GM21528 (cell line): ENCODE measurements around the gene DAPK1.

ENCODE experiments used
- ATAC-seq: cut with Tn5 transposase; IDR thresholded peaks from one replicate; pipeline ENCODE4 v1.9.1; 2021; ENCODE audit warnings: mild to moderate bottlenecking, moderate library complexity; ENCODE audit not compliant: unreplicated experiment, low FRiP score

The DAPK1 gene

DNA sequence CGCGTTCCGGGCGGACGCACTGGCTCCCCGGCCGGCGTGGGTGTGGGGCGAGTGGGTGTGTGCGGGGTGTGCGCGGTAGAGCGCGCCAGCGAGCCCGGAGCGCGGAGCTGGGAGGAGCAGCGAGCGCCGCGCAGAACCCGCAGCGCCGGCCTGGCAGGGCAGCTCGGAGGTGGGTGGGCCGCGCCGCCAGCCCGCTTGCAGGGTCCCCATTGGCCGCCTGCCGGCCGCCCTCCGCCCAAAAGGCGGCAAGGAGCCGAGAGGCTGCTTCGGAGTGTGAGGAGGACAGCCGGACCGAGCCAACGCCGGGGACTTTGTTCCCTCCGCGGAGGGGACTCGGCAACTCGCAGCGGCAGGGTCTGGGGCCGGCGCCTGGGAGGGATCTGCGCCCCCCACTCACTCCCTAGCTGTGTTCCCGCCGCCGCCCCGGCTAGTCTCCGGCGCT lies at the start of gene DAPK1:
Gene DAPK1, plus strand, starts transcription at position 264 of the 442 bp plus-strand sequence. CDS start 1,211 bp downstream, outside the sequence.
- peak; percentile 41 for ATAC-seq

DNA sequence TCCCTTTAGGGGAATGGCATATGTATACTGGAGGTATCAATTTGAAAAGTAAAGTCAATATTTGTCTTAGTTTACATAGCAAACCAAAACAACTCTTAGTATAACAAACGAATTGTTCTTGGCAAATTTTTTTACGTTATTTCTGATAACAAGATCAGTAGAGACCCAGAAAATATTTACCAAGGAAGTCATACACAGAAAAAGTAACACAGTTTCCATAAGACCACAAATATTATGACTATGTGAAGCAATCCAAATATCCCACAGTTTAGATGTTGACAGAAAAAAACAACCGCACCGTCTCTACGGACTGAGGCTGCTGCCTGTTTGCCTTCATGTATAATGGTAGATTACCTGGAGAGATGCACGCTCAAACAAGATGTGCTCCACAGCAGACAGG lies 46.5 kb upstream of the DAPK1 start:
- ATAC-seq: no peak

DNA sequence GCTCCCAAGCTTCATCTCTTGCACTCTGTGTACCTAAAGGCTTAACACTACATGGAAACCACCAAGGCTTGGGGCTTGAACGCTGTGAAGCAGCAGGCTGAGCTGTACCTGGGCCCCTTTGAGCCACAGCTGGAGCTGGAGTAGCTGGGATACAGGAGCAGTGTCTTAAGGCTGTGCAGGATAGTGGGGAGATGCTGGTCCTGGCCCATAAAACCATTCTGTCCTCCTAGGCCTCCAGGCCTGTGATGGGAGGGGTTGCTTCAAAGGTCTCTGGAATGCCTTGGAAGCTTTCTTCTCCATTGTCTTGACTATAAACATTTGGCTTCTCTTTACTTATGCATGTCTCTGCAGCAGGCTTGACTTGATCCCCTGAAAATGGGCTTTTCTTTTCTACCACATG lies 42.3 kb upstream of the DAPK1 start:
- ATAC-seq: no peak

DNA sequence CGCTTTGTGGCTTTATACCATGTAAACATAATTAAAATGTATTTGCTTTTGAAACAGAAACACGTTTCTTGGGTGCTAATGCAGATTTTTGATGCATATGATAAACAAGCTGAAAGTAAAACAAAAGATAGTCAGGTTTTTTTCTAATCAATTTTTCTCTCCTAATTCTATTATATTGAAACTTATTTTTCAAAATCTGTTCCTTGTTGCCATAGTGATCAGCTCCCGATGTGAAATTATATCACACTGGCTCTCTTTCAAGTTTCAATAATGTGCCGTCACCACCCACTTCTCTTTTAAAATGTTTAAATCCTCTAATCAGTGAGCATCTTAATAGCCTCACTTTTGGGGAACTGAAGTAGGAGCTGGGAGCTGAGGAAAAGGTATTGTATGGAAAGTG lies 36.4 kb upstream of the DAPK1 start:
- ATAC-seq: no peak

DNA sequence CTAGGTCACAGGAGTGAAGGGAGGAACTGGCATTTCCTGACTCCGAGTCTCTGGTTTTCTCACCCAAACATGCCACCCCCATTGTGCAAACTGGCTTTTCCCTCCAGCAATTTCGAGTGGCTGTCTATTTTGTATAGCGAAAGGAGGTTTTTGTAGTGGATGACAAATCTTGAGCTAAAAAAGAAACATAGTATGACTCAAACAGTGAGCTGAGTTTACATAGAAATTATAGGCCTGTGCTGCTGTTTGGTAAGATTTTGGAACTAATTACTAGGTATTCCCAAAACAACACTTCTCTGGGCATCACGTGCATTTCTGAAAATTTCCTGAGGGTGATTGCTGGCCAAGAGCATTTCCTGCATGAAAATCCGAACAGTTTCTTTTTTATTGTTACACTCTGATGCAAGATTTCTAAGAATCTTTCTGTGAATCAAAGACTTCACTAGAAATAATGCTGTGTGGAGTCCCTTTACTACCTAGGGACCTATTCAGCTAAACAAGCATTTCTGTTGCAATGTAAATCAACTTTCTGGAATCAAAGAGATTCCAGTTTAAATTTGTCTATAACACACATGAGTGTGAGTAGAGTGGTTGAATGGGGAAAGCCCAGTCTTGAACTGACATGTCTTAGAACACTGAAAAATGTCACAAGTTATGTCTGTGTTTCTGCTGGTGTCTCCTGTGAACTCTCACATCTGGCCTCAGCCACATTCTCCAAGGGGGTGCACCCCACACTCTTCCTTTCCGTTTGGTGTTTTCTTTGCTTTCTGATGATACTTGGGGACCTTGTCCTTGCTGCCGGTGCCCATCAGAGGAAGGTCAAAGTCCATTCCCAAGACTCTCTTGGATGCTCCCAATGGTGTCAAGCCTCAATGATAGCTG lies 33.3 kb upstream of the DAPK1 start:
- peak; percentile 59 for ATAC-seq

DNA sequence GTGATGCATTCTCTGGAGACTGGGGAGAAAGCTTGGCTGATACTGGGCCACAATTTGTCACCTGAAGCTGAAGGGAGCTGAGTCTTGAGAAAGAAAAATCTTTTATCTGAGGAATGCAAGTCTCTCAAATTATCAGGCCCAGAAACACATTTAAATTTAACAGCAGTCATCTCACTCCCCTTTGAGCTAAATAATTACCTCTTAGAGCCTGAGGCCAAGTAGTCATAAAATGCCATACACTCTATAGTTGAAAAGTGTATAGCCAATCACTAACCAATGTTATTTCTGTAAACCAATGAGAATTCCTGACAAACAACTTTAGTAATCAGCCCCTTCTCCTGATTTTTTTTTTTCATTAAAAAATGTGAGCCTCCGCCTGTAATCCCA lies 32.7 kb upstream of the DAPK1 start:
- ATAC-seq: no peak

DNA sequence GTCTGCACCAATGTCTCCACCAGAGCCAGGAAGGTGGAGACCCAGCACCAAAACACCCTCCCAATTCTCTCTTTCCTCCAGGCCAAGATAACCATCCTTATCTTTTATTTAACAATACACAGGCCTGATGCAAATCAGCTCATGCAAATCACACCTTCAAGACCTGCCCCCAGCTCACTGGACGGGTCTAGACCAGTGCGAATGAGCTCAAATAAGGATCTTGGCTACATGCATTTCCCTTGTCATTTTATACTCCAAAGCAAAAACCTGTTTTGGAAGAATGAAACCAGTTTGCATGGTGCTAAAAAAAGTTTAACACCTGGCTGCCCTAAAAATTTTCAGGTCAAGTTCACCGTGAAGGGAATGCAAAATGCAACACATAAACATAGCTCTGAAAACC lies 31.9 kb upstream of the DAPK1 start:
- ATAC-seq: no peak

DNA sequence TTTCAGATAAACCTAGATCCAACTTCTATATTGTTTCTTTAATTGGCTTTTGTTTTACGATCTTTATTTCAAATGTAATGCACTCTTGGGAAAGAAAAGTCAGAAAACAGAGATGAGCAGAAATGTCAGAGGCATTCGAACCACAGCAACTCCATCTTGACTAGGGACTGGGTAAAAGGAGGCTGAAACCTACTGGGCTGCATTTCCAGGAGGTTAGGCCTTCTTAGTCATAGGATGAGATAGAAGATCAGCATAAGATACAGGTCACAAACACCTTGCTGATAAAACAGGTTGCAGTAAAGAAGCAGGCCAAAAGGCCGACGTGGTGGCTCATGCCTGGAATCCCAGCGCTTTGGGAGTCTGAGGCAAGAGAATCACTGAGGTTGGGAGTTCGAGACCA lies 30.5 kb upstream of the DAPK1 start:
- no peak for ATAC-seq

DNA sequence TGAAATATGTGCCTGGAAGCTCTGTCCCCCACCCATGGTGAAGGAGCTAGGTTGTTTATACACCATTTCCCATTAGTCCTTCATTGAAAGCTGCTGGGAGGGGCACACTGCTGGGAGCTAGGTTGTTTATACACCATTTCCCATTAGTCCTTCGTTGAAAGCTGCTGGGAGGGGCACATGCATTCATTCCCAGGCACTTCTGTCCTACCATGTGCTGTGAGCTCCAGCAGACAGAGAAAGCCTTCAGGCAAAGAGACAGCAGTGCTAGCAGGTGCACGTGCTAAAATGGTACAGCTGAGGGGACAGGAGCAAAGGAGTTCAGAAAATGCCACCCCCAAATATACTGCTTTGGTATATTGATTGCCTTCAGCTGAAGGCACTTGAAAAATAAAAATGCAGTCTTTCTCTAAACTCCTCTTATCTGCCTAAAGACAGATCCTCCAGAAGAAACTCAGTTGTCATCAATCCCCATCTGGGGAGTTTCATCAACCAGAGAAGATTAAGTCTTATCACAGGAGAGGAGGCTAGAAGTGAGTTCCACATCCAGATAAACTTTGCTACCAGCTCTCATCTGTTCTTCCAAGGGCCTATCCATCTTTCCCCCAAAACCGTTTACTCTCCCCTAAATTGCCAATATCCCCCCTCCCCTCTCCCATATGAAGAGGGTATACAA lies 27.7 kb upstream of the DAPK1 start:
- ATAC-seq: no peak

DNA sequence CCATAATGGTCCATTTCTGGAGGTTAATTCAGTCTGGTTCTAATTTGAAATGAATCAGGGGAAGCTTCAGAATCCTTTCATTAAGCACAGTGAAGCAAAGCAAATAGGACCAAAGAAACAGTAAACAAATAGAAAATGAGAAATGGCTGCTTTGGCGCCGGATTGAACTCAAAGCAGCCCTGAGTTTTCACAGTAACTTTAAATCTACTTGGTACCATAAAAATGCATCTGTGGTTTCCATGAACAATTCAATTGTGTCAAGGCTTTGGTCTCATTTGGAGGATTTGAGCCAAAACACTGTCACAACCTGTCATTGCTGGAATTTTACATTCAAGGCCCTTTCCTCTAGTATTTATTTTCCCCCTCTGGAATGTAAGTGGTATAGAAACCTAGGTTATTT lies 25.9 kb upstream of the DAPK1 start:
- ATAC-seq: no peak

DNA sequence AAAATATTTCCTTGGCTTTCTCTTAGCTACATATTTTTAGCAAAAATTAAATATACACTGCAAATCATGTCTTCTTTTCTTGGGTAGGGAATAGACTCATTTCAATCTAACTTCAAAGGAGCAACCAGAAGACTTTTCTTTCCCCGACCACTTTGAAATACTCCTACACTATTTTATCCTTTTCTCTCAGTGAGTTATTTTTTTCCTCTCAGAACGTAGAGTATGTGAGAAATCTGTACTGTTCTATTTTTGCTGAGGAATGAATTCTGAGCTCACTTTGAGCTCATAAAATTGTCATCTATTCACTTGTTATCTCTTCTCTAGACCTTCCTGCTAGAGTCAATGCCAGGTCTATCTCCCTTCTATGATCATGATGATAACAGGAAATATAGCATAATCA lies 22.2 kb upstream of the DAPK1 start:
- ATAC-seq: no peak

DNA sequence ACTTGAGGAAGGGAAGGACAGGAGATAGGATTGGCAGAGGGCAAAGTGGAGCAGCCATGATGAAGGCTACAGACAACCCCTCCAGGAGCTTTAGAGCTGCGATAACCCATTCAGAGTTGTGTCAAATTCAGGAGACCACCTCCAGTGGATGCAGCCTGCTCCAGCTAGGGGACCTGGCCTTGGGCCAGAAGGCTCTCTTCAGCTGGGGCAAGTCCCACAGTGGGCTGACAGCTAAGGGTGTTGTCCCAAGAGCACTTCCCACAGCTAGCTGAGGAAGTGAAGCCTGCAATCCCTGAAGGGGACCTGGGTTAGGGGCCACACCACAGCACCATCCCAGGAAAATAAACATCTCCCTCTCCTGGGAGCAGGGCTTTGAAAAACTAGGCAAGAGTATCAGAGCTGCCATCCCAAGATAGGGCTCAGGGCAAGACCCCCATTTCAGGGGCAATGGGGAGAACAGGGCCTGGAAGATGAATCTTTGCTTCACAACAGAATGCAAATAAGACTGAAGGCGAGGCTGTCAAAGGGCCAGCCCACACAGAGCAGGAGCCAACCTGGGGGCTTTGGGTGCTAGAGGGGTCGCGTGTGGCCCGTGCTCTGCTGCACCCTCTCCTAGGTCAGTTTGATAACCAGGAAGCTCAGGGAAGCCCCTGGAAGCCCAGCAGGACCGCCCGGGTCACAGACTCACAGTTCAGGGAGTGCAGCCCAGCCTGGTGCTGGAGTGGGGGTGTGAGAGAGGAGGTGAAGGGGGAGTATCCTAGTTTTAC lies 19.3 kb upstream of the DAPK1 start:
- no peak for ATAC-seq

DNA sequence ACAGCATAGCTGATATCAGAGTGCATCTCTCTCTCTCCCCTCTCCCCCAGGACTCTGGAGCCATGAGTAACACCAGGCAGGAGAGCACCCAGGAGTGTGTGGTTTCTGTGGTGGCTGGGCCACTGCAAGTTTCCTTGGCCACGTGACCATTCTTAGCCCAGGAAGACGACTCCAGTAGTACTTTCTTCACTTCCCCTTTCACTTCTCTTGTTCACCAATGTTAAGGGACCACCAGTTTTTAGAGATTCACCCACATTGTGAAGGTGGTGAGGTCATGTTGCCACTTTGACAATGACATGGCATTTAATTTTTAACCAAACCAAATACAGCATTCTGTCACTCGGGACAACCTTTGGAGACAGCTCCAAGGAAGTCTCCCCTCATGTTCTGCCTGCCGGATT lies 17.9 kb upstream of the DAPK1 start:
- ATAC-seq: peak; percentile 93

DNA sequence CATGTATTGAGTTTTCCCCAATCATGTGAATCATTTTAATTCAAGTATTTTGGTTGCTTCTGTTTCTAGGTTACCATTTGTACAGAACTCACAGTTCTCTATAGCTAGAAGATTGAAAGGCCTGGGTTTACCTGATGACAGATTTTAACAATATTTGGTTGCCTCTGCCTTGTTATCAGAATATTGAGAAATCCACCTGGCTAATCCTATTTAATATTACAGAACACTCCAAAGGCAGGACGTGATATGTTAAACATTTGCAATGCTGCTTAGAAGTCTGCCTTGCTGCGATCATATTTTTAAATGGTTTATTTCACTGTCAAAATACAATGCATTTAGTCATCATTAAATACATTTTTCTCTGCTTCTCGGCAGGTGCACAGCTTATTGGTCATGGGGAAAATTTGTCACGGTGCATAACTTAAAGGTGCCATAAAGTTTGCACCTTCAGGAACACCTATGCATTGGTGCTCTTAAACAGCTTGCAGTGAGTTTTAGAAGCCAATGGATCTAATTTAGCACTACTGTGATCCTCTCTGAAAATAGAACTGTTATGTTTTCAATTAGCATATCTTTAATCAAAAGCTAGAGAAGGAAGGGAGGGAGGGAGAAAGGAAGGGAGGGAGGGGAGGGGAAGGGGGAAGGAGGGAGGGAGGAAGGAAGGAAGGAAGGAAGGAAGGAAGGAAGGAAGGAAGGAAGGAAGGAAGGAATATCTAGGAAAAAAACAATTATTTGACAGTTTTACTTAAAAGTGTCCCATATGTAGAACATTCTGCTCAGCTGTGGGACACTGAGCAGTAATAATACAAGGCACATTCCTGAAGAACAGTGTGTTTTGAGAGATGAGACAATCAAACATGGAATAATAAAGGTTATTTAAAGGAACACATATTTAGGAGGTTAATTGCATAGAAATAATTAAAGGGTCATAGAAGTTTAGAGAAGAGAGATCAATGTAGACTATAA lies 15.5 kb upstream of the DAPK1 start:
- ATAC-seq: no peak

DNA sequence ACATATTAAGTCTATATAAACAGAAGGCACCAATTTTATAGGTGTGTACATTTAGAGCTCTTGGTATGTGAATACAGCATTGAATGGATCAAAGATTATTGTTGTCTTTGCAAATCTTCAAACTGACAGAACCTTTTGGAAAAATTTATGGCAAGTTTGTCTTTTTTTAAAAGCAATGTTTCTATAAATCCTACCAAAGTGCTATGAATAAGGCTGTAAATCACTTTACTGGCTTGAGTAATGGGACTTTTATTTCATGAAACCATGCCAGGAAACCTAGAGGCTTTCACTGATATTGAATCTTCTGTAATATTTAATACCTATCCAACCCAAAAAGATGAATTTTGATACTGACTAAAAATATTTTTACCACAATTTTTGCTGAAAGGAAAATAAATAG lies 7.4 kb upstream of the DAPK1 start:
- no peak for ATAC-seq

DNA sequence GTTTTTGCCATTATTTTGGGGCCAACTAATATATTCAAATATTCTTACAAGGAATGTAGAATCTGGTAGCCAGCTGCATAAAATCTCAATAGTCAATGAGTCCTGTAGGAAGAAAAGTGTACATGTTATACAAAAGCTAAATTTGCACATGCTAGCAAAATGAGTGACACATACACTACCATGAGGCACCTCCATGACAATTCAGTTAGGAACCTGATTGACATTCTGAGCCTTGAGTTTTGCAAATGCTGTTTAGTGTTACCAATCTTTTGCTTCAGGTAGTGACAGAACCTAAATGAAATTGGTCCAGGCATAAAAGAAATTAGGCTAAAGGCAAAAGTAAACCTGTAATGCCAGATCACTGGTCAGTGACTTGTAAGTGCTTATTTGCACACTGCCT lies 6.8 kb upstream of the DAPK1 start:
- no peak for ATAC-seq

DNA sequence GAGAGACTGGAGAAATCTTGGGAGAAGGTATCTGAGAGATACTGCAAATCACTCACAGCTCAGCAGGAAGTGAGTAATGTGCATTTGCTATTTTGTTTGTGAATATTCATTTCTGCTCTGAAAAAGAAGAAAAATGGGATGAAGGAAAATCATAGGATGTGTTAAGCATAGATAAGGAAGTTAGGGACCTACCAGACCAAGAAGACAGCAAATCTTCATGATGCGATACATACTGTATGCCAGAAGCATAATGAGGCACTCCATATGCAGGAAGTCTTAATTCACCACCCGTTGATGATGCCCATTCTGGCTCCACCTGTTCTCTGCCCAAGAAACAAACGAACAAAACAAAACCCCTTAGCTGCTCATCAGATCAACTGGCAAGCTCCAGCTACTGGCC lies 6.1 kb upstream of the DAPK1 start:
- no peak for ATAC-seq

DNA sequence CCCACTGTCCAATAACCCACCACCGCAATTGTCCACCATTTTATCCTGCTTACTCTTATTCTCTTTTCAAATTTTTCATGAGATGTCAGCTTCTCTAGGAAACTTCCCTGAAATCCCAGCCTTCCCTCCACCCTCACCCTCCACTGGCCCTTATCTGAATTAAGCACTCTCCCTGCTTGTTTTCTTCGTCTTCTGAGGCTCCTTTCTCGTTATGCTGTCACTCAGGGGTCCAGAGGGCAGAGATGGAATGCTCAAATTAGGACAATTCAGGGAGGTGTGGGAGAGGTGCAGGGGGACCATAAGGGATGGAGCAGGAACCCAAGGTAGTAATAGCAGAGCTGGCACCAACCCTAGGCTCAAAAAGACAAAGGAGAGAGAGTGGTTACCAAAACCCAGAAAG lies 5.0 kb upstream of the DAPK1 start:
- no peak for ATAC-seq

DNA sequence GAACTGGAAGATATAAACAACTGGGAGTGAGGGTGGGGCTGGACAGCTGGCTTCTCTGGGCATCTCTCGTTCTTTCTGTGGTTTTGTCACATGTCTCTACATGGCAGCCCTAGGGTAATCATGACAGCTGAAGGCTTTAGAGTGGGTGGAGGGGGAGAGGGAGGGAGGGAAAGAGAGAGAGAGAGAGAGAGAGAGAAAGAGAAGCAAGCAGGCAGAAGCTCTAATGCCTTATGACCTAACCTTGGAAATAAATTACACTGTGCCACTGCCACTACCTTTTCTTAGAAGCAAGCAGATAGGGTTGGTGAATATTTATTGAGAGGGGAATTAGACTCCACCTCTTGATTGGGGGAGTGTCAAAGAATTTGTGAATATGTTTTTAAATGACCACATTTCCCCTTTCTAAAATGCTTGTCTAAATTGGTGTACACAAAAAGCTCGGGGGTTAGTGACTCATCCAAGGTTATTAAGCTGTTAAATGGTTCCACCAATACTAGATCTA lies 2.6 kb upstream of the DAPK1 start:
- no peak for ATAC-seq

DNA sequence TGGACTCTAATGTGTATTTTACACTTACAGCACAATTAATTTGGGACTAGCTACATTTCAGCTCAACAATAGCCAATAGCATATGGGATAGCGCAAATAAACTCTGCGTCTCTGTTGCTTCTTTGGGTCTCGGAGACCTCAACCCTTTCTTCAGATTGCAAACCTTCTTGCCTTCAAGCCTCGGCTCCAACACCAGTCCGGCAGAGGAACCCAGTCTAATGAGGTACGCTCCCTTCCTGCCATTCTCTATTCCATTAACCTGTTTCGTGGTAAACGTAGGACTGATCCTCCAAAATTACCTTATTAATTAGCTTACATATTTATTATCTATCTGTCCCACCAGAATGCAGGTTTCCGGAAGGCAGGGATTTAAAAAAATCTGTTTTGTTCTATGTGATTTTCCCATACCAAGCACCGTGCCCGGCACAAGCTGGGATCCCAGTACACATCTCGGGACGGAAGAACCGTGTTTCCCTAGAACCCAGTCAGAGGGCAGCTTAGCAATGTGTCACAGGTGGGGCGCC lies 525 bp upstream of the DAPK1 start:
- ATAC-seq: no peak
